ENCODE data around the gene PLCD1.

DNA sequence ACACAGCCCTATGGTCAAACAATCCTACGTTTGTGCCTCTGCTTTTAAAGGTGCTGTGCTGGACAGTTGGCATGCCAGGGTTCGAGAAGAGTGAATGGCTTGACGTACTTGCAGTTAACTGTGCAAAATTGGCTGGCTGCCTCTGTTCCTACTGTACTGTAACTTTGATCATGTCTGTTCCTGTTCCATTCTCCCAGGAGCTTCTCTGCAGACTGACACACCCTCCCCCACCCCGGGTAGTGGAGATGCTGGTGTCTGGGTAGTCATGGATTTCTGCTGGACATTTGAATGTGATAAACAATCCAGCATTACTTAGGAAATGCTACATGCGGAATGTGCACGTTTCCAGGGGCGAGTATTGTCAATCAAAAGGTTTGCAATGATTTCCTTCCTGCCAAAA lies 45.4 kb downstream of the PLCD1 start:
- TF ChIP-seq, protein P1, sequence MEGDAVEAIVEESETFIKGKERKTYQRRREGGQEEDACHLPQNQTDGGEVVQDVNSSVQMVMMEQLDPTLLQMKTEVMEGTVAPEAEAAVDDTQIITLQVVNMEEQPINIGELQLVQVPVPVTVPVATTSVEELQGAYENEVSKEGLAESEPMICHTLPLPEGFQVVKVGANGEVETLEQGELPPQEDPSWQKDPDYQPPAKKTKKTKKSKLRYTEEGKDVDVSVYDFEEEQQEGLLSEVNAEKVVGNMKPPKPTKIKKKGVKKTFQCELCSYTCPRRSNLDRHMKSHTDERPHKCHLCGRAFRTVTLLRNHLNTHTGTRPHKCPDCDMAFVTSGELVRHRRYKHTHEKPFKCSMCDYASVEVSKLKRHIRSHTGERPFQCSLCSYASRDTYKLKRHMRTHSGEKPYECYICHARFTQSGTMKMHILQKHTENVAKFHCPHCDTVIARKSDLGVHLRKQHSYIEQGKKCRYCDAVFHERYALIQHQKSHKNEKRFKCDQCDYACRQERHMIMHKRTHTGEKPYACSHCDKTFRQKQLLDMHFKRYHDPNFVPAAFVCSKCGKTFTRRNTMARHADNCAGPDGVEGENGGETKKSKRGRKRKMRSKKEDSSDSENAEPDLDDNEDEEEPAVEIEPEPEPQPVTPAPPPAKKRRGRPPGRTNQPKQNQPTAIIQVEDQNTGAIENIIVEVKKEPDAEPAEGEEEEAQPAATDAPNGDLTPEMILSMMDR (conservative IDR thresholded peaks at IDR 0.05 in 1 of 2, IDR thresholded peaks at IDR 0.05 in 1 of 2; ENCODE audit: low read depth in 1 of 2, low read length in 2 of 2) = no peak
- TF ChIP-seq EZH2 (IDR thresholded peaks at IDR 0.05; ENCODE audit: low read length, missing control alignments) = no peak
